HEK293 (cell line): ENCODE data around the gene AIPL1.

Experiments used
- CTCF ChIA-PET: fragments of 350-600 bp; formaldehyde crosslinking; extraction: SDS; loops from one replicate; lab custom pipeline; 2021; ENCODE audit warnings: antibody characterized with exemption; lab: Yijun Ruan, JAX
- POLR2A ChIA-PET: fragments of 300-600 bp; formaldehyde crosslinking; extraction: SDS; loops from one replicate; lab custom pipeline; 2020; ENCODE audit warnings: antibody characterized with exemption, inconsistent platforms; lab: Yijun Ruan, JAX
- H3K27ac ChIP-seq: fragments of 200-500 bp; sonication (Bioruptor generic); 2 replicates; pipeline ENCODE4 v1.5.1; 2014; ENCODE audit warnings: low read depth, low read length, control low read depth, inconsistent platforms; ENCODE audit errors: extremely low read depth
- H3K36me3 ChIP-seq, 2 experiments: fragments of 200-500 bp in 1 of 2; sonication (Bioruptor generic) in 1 of 2; 1 replicate in 1 of 2; 2 replicates in 1 of 2; pipeline ENCODE4 v1.5.1; 2014 to 2017; ENCODE audit warnings: inconsistent platforms in 2 of 2, low read length in 2 of 2; ENCODE audit not compliant: control insufficient read depth in 2 of 2, insufficient read depth in 1 of 2
- H3K4me1 ChIP-seq: fragments of 200-500 bp; sonication (Bioruptor generic); 2 replicates; pipeline ENCODE4 v1.5.1; 2014; ENCODE audit warnings: mild to moderate bottlenecking, low read length, inconsistent platforms; ENCODE audit not compliant: control insufficient read depth, insufficient read depth
- H3K4me3 ChIP-seq: 2 replicates; pipeline ENCODE4 v1.5.1; 2011; ENCODE audit warnings: low read depth, mild to moderate bottlenecking, control low read depth, low read length, moderate library complexity
- H3K9me3 ChIP-seq: fragments of 200-500 bp; sonication (Bioruptor generic); 2 replicates; pipeline ENCODE4 v1.5.1; 2014; ENCODE audit warnings: low read depth, low read length, inconsistent platforms; ENCODE audit not compliant: control insufficient read depth, insufficient read depth
- KLF8 ChIP-seq: fragments of 450-650 bp; formaldehyde crosslinking; IDR thresholded peaks from 2 replicates; pipeline ENCODE4 v1.5.1; 2016; ENCODE audit warnings: missing biosample characterization, missing genetic modification characterization
- ZBTB8A ChIP-seq: fragments of 450-650 bp; formaldehyde crosslinking; IDR thresholded peaks from 2 replicates; pipeline ENCODE4 v1.5.1; 2016; ENCODE audit warnings: missing biosample characterization, missing genetic modification characterization
- ZNF169 ChIP-seq: fragments of 450-650 bp; formaldehyde crosslinking; IDR thresholded peaks from 2 replicates; pipeline ENCODE4 v1.5.1; 2016; ENCODE audit warnings: missing biosample characterization, missing genetic modification characterization
- ZNF175 ChIP-seq: fragments of 450-650 bp; formaldehyde crosslinking; IDR thresholded peaks from 2 replicates; pipeline ENCODE4 v1.5.1; 2016; ENCODE audit warnings: missing biosample characterization, missing genetic modification characterization
- ZNF24 ChIP-seq: fragments of 450-650 bp; formaldehyde crosslinking; IDR thresholded peaks from 2 replicates; pipeline ENCODE4 v1.5.1; 2016; ENCODE audit warnings: missing biosample characterization, missing genetic modification characterization
- ZNF366 ChIP-seq: fragments of 450-650 bp; formaldehyde crosslinking; conservative IDR thresholded peaks from 2 replicates; pipeline ENCODE4 v1.5.1; 2016; ENCODE audit warnings: missing biosample characterization, missing genetic modification characterization
- ZNF548 ChIP-seq: fragments of 450-650 bp; formaldehyde crosslinking; IDR thresholded peaks from 2 replicates; pipeline ENCODE4 v1.5.1; 2016; ENCODE audit warnings: missing biosample characterization, missing genetic modification characterization
- ZNF654 ChIP-seq: fragments of 450-650 bp; formaldehyde crosslinking; IDR thresholded peaks from 2 replicates; pipeline ENCODE4 v1.5.1; 2016; ENCODE audit warnings: low read depth, missing biosample characterization, missing genetic modification characterization
- ZNF664 ChIP-seq: fragments of 450-650 bp; formaldehyde crosslinking; IDR thresholded peaks from 2 replicates; pipeline ENCODE4 v1.5.1; 2016; ENCODE audit warnings: missing biosample characterization, missing genetic modification characterization
- ZNF768 ChIP-seq: fragments of 450-650 bp; formaldehyde crosslinking; IDR thresholded peaks from 2 replicates; pipeline ENCODE4 v1.5.1; 2018; ENCODE audit warnings: missing biosample characterization, mild to moderate bottlenecking, missing genetic modification characterization
- TF ChIP-seq, protein P1 (sequence below): fragments of 450-650 bp; formaldehyde crosslinking; IDR thresholded peaks from 2 replicates; pipeline ENCODE4 v1.5.1; 2016; ENCODE audit warnings: missing biosample characterization, missing genetic modification characterization
- TF ChIP-seq, protein P2 (sequence below): fragments of 450-650 bp; formaldehyde crosslinking; IDR thresholded peaks from 2 replicates; pipeline ENCODE4 v1.5.1; 2016; ENCODE audit warnings: missing biosample characterization, missing genetic modification characterization, borderline replicate concordance
- TF ChIP-seq, protein P3 (sequence below): fragments of 450-650 bp; formaldehyde crosslinking; IDR thresholded peaks from 2 replicates; pipeline ENCODE4 v1.5.1; 2016; ENCODE audit warnings: missing biosample characterization, missing genetic modification characterization
- TF ChIP-seq, protein P4 (sequence below): fragments of 450-650 bp; formaldehyde crosslinking; IDR thresholded peaks from 2 replicates; pipeline ENCODE4 v1.5.1; 2016; ENCODE audit warnings: missing biosample characterization, missing genetic modification characterization, borderline replicate concordance

Gene AIPL1

DNA sequence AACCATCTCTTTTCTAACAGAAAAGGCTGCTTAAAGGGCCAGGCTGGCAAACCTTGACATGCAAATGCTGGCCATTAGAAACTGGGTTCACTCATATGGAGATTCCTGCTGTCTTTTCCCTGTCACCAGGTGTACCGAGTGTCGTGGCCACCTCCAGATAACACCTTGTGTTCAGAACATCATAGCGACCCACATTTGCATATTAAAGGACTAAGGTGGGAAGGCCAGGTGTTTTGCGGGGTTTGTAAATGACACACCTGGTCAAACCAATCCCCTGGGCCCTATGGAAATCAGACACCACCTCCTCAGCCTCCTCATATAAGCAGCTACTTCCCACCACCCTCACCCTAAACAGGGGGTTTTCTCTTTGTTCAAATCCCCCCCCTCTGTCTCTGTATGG, 2.5 kb upstream of the AIPL1 start:
- CTCF ChIA-PET: interaction anchor here (0.6 kb wide), 1 partner anchor 294 kb away, joined by 3 read pairs; no protein-coding TSS in a partner anchor
- H3K36me3 ChIP-seq: no peaks in the 10 kb centered on the region
- TF ChIP-seq ZNF175 (tag by site-specific recombination) (no peak), ZNF768 (tag by site-specific recombination) (no peak), ZNF169 (tag by site-specific recombination) (no peak), KLF8 (tag by site-specific recombination) (no peak), ZNF366 (tag by site-specific recombination) (no peak), ZNF664 (tag by site-specific recombination) (no peak)
- TF ChIP-seq, protein P1, sequence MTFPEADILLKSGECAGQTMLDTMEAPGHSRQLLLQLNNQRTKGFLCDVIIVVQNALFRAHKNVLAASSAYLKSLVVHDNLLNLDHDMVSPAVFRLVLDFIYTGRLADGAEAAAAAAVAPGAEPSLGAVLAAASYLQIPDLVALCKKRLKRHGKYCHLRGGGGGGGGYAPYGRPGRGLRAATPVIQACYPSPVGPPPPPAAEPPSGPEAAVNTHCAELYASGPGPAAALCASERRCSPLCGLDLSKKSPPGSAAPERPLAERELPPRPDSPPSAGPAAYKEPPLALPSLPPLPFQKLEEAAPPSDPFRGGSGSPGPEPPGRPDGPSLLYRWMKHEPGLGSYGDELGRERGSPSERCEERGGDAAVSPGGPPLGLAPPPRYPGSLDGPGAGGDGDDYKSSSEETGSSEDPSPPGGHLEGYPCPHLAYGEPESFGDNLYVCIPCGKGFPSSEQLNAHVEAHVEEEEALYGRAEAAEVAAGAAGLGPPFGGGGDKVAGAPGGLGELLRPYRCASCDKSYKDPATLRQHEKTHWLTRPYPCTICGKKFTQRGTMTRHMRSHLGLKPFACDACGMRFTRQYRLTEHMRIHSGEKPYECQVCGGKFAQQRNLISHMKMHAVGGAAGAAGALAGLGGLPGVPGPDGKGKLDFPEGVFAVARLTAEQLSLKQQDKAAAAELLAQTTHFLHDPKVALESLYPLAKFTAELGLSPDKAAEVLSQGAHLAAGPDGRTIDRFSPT (tag by site-specific recombination): no peak
- TF ChIP-seq, protein P2, sequence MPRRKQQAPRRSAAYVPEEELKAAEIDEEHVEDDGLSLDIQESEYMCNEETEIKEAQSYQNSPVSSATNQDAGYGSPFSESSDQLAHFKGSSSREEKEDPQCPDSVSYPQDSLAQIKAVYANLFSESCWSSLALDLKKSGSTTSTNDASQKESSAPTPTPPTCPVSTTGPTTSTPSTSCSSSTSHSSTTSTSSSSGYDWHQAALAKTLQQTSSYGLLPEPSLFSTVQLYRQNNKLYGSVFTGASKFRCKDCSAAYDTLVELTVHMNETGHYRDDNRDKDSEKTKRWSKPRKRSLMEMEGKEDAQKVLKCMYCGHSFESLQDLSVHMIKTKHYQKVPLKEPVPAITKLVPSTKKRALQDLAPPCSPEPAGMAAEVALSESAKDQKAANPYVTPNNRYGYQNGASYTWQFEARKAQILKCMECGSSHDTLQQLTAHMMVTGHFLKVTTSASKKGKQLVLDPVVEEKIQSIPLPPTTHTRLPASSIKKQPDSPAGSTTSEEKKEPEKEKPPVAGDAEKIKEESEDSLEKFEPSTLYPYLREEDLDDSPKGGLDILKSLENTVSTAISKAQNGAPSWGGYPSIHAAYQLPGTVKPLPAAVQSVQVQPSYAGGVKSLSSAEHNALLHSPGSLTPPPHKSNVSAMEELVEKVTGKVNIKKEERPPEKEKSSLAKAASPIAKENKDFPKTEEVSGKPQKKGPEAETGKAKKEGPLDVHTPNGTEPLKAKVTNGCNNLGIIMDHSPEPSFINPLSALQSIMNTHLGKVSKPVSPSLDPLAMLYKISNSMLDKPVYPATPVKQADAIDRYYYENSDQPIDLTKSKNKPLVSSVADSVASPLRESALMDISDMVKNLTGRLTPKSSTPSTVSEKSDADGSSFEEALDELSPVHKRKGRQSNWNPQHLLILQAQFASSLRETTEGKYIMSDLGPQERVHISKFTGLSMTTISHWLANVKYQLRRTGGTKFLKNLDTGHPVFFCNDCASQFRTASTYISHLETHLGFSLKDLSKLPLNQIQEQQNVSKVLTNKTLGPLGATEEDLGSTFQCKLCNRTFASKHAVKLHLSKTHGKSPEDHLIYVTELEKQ: no peak
- POLR2A ChIA-PET: no interaction called here
- no peaks in the 10 kb centered on the region for H3K9me3 ChIP-seq
- H3K27ac ChIP-seq: no peak overlapping the region
- H3K4me3 ChIP-seq: no peak overlapping the region
- H3K4me1 ChIP-seq: no peaks in the 10 kb centered on the region

DNA sequence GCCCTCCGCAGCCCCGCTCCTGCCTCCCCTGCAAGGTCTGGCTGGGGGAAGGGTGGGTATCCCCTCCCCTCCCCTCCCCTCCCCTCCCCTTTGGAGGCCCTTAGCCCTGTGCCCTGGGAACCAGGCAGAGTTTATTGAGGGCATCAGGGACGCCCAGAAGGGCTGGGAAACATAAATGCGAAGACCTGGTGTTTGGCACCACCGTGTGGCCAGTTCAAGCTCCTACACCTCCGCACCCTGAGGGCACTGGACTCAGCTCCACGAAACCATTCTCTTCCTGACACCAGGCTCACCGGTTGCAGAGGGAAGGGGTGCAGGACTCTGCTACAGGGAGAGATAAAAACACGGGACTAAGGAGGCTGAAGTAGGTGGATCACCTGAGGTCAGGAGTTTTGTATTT, 1.0 kb upstream of the AIPL1 start:
- CTCF ChIA-PET: interaction anchor here (0.6 to 2.2 kb wide), 26 partner anchors 8 to 1810 kb away, joined by 3 to 15 read pairs (median 4); partner anchors contain the start of genes NLRP1 and PIMREG
- POLR2A ChIA-PET: interaction anchor here (0.7 to 1.4 kb wide), 3 partner anchors 8 to 1559 kb away, joined by 4 to 8 read pairs (median 5); partner anchors contain the start of gene PIMREG
- H3K4me1 ChIP-seq: no peaks in the 10 kb centered on the region
- TF ChIP-seq, protein P3, sequence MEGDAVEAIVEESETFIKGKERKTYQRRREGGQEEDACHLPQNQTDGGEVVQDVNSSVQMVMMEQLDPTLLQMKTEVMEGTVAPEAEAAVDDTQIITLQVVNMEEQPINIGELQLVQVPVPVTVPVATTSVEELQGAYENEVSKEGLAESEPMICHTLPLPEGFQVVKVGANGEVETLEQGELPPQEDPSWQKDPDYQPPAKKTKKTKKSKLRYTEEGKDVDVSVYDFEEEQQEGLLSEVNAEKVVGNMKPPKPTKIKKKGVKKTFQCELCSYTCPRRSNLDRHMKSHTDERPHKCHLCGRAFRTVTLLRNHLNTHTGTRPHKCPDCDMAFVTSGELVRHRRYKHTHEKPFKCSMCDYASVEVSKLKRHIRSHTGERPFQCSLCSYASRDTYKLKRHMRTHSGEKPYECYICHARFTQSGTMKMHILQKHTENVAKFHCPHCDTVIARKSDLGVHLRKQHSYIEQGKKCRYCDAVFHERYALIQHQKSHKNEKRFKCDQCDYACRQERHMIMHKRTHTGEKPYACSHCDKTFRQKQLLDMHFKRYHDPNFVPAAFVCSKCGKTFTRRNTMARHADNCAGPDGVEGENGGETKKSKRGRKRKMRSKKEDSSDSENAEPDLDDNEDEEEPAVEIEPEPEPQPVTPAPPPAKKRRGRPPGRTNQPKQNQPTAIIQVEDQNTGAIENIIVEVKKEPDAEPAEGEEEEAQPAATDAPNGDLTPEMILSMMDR (tag by site-specific recombination): peak; percentile 59
- TF ChIP-seq ZNF548 (tag by site-specific recombination) (no peak), ZNF24 (tag by site-specific recombination) (no peak), ZNF654 (peak; percentile 79), ZBTB8A (tag by site-specific recombination) (peak; percentile 78)
- TF ChIP-seq, protein P4, sequence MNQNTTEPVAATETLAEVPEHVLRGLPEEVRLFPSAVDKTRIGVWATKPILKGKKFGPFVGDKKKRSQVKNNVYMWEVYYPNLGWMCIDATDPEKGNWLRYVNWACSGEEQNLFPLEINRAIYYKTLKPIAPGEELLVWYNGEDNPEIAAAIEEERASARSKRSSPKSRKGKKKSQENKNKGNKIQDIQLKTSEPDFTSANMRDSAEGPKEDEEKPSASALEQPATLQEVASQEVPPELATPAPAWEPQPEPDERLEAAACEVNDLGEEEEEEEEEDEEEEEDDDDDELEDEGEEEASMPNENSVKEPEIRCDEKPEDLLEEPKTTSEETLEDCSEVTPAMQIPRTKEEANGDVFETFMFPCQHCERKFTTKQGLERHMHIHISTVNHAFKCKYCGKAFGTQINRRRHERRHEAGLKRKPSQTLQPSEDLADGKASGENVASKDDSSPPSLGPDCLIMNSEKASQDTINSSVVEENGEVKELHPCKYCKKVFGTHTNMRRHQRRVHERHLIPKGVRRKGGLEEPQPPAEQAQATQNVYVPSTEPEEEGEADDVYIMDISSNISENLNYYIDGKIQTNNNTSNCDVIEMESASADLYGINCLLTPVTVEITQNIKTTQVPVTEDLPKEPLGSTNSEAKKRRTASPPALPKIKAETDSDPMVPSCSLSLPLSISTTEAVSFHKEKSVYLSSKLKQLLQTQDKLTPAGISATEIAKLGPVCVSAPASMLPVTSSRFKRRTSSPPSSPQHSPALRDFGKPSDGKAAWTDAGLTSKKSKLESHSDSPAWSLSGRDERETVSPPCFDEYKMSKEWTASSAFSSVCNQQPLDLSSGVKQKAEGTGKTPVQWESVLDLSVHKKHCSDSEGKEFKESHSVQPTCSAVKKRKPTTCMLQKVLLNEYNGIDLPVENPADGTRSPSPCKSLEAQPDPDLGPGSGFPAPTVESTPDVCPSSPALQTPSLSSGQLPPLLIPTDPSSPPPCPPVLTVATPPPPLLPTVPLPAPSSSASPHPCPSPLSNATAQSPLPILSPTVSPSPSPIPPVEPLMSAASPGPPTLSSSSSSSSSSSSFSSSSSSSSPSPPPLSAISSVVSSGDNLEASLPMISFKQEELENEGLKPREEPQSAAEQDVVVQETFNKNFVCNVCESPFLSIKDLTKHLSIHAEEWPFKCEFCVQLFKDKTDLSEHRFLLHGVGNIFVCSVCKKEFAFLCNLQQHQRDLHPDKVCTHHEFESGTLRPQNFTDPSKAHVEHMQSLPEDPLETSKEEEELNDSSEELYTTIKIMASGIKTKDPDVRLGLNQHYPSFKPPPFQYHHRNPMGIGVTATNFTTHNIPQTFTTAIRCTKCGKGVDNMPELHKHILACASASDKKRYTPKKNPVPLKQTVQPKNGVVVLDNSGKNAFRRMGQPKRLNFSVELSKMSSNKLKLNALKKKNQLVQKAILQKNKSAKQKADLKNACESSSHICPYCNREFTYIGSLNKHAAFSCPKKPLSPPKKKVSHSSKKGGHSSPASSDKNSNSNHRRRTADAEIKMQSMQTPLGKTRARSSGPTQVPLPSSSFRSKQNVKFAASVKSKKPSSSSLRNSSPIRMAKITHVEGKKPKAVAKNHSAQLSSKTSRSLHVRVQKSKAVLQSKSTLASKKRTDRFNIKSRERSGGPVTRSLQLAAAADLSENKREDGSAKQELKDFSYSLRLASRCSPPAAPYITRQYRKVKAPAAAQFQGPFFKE: no peak
- TF ChIP-seq, all 188 proteins: peak for 3
- Histone ChIP-seq H3K36me3 (no peaks in the 10 kb centered on the region), H3K27ac (no peak overlapping the region), H3K4me3 (no peak overlapping the region), H3K9me3 (no peaks in the 10 kb centered on the region)
